Thoracic aorta (tissue), 2 donors: ENCODE results near the gene SNAP23. TPM values are rescaled to one million over a fixed set of nuclear protein-coding genes. Genes with fewer than 3 reads are reported as not detected.
"Not testable (repeated sequence)": the region's sequence is repeated elsewhere in the genome, so short reads cannot be mapped to it uniquely, and the experiment has no call there.

Experiments used
- ATAC-seq: fragments of 150-250 bp; one replicate; pipeline ENCODE4 v1.8.0; 2017; ENCODE audit warnings: low read depth; ENCODE audit not compliant: insufficient number of reproducible peaks, low FRiP score
- DNase-seq: peaks from one replicate; pipeline ENCODE4 v3.0.0-alpha.2; 2020; ENCODE audit warnings: low spot score
- H3K27ac ChIP-seq, 2 donors: fragments of 200-600 bp; sonication (generic); 1 replicate in 1 of 2; 2 replicates in 1 of 2; pipeline ENCODE4 v1.5.1; 2016; ENCODE audit warnings: mild to moderate bottlenecking in 2 of 2, moderate library complexity in 2 of 2
- H3K27me3 ChIP-seq: fragments of 200-600 bp; sonication (generic); replicated peaks from 2 replicates; pipeline ENCODE4 v1.6.0; 2016; ENCODE audit warnings: mild to moderate bottlenecking; ENCODE audit not compliant: insufficient read depth
- H3K36me3 ChIP-seq: fragments of 200-600 bp; sonication (generic); one replicate; pipeline ENCODE4 v1.5.1; 2016
- H3K4me1 ChIP-seq, 2 donors: fragments of 200-600 bp; sonication (generic); 1 replicate in 1 of 2; 2 replicates in 1 of 2; pipeline versions ENCODE4 v1.5.1 to v1.6.0; 2016; ENCODE audit warnings: low read depth in 2 of 2, mild to moderate bottlenecking in 1 of 2; ENCODE audit not compliant: control insufficient read depth in 1 of 2
- H3K4me3 ChIP-seq: fragments of 200-600 bp; sonication (generic); 2 replicates; pipeline ENCODE4 v1.5.1; 2016; ENCODE audit warnings: mild to moderate bottlenecking
- H3K9me3 ChIP-seq: fragments of 200-600 bp; sonication (generic); 2 replicates; pipeline ENCODE4 v1.5.1; 2016
- CTCF ChIP-seq: fragments of 200-600 bp; sonication (generic); IDR thresholded peaks from one replicate; pipeline ENCODE4 v1.5.1; 2019; ENCODE audit warnings: antibody characterized with exemption
- total RNA-seq, 2 donors: library from RNA; depleted of rRNA; stranded (reverse); fragments of >200 nt; gene quantifications; one replicate each; pipeline versions ENCODE4 v1.1.0 to v1.2.3, GENCODE V29; 2016

Gene SNAP23
- total RNA-seq, 2 donors from 2014 or later, result 68.8 to 73.7 TPM

- no peak for TF ChIP-seq CTCF
- peaks cover 13 to 25% of the 10 kb centered on the region in 2 donors for H3K4me1 ChIP-seq
- DNase-seq, result no peak
- H3K36me3 ChIP-seq, result no peaks in the 10 kb centered on the region
- H3K9me3 ChIP-seq, result no peaks in the 10 kb centered on the region
- peak overlapping the region; percentile 91 to 94 for H3K27ac ChIP-seq
- no peaks in the 10 kb centered on the region for H3K27me3 ChIP-seq
- ATAC-seq, result peak; percentile 24
- H3K4me3 ChIP-seq, result peak overlapping the region; percentile 95
These were observed 53.6 kb downstream of the SNAP23 start for GRCh38 chr15:42549032-42549491.

- TF ChIP-seq CTCF, result no peak
- no peaks in the 10 kb centered on the region for H3K36me3 ChIP-seq
- ATAC-seq, result no peak
- peaks cover 13 to 25% of the 10 kb centered on the region in 2 donors for H3K4me1 ChIP-seq
- peak overlapping the region; percentile 95 for H3K4me3 ChIP-seq
- H3K27me3 ChIP-seq, result no peaks in the 10 kb centered on the region
- H3K9me3 ChIP-seq, result no peaks in the 10 kb centered on the region
- DNase-seq, result no peak
- peak overlapping the region in 1 of 2 donors; percentile 91 for H3K27ac ChIP-seq
These were observed 54.4 kb downstream of the SNAP23 start for GRCh38 chr15:42549741-42550392.

DNA sequence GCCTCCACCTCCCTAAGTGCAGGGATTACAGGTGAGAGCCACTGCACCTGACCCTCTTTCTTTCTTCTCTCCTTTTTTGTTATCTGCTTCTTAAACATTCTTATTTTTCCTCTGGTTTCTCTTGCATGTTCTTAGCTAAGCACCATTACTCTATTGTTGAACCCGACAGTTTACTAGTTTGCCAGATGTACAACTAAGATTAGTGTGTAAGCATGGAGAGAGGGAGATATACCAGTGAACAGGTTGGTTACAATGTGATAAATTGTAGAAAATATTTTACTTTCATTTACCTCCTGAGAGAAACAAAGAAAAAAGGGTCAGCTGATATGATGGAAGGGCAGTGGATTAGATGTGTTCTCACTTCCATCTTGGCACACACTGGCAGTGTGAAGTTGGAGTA is 58.1 kb downstream of the SNAP23 start:
- no peak overlapping the region for H3K27ac ChIP-seq
- ATAC-seq (no peak), DNase-seq (no peak)
- H3K36me3 ChIP-seq, result no peaks in the 10 kb centered on the region
- H3K4me3 ChIP-seq, result no peak overlapping the region
- H3K27me3 ChIP-seq, result no peaks in the 10 kb centered on the region
- no peak for TF ChIP-seq CTCF
- H3K4me1 ChIP-seq, result peaks cover 0 to 10% of the 10 kb centered on the region in 2 donors
- H3K9me3 ChIP-seq, result no peaks in the 10 kb centered on the region

GRCh38 chr15:42556550-42557207 is 61.2 kb downstream of the SNAP23 start:
- H3K9me3 ChIP-seq, H3K4me1 ChIP-seq, H3K36me3 ChIP-seq, H3K27me3 ChIP-seq, H3K27ac ChIP-seq, H3K4me3 ChIP-seq, DNase-seq: not testable (repeated sequence)
- peak; percentile 18 for ATAC-seq

DNA sequence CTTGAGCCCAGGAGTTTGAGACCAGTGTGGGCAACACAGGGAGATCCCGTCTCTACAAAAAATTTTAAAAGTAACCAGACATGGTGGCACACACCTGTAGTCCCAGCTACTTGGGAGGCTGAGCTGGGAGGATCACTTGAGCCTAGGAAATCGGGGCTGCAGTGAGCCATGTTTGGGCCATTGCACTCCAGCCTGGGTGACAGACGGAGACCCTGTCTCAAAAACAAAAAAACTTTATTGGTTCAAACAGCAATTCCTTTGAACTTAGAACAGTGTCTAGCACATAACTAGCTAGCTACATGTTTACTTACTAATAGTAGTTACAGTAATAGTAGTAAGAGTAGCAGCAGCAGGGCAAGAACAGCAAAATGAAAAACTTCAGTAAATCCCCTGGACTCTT is 63.3 kb downstream of the SNAP23 start:
- Histone ChIP-seq H3K4me3 (no peak overlapping the region), H3K4me1 (no peaks in the 10 kb centered on the region), H3K27me3 (no peaks in the 10 kb centered on the region), H3K36me3 (peaks cover 17% of the 10 kb centered on the region), H3K9me3 (no peaks in the 10 kb centered on the region), H3K27ac (no peak overlapping the region)
- TF ChIP-seq CTCF, result no peak
- no peak for DNase-seq
- ATAC-seq, result no peak
